Activated CD4-positive, CD25-positive, alpha-beta regulatory T cell treated with anti-CD3 and anti-CD28 coated beads, Interleukin-2, amount 50 U/mL, for 24 hours (primary cell): Measurements from ENCODE around the gene RBMXL2.

Experiments
- ATAC-seq, 2 donors: fragments of 150-1000 bp; cut with Tn5 transposase; one replicate each; pipeline ENCODE4 v1.10.0; 2021; ENCODE audit warnings: mild to moderate bottlenecking in 1 of 2, moderate library complexity in 1 of 2

RBMXL2 gene

DNA sequence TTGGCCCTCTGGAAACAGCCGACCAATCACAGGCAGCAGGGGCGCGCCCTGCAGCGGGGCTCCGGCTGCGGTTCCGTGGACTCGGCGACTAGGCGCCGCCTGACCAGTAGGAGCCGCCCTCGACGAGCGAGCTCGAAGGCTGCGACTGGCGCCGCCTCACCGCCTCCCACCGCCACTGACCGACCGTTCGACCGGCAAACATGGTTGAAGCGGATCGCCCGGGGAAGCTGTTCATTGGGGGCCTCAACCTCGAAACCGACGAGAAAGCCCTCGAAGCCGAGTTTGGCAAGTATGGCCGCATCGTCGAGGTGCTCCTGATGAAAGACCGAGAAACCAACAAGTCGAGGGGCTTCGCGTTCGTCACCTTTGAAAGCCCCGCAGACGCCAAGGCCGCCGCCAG, at the start of gene RBMXL2:
TSS of gene RBMXL2 (plus strand) at position 78 of the 400 bp plus-strand sequence. CDS start at position 201, 123 bp downstream.
- no peak for ATAC-seq

DNA sequence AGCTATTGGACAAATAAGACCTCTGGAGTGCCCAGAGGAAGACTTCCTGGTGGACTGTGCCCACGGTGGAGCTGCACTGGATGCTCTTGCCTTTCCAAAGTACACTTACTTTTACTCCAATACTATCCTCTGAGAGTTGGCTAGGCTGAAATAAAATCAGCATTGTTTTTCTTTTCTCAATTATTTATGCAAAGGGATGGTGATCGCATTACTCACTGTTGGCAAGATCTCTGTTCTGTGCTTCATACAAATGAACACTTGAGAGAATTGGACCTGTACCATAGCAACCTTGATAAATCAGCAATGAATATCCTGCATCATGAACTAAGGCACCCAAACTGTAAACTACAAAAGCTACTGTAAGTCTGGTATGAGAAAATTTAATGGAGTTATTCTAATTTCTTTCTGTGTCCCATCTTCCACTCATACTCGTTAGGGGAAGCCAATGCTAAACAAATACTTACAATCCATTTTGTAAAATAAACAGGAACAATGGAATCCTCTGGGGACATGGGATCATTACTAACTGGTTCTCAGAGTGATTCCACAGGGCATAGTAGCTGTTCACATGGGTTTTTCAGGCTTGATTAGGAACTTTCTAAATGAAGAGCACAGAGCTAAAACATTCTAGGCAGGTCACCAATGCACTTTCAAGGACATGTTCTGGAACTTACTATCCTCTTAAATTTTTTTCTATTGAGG, 42.2 kb upstream of the RBMXL2 start:
- no peak for ATAC-seq

DNA sequence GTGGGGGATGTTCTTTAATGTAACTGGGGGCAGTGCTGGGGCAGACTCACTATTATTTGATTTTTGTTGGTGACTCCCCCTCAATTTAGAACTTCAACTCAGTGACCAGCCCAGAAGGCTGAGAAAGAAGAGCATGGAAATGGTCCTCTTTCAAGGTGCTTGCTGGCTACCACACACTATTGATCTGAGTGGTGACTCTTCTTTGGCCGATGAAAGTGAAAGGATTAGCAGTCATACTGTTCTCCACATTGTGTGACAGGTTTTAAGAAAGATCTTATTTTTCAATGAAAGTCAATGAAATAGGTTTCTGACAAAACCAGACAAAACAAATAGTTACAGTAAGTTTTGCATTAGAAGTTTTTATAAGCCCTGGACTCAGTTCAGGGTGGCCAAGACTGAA, 38.6 kb upstream of the RBMXL2 start:
- ATAC-seq: no peak

DNA sequence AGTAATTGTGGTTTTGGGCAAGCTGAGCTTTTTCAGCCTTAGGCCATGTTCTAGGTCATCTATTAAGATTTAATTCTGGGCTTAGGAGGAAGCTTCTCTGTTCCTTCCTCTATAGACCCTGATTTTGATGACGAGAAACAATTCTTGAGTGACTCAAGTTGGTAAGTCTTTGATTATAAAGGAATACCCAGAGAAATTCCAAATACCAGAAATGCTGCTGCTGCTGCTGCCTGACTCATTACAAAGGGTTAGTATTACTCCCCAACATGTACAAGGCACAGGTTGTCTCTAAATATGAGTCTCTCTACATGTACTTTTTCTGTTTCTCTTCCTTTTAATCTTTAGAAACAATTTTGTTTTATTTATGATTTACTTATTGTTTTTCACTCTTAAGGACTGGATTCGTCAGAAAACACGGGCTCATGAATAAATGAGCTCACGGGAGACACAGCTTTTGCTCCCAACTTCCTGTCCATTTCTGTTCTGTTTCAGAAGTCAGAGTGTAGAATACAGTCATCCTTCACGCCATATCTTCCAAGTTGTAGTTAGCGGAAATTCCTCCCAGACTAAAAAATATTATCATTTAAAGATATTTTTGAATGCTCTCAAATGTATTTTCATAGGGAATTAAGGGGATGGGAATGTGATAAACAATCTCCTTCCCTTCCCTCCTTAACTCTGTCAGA, 31.8 kb upstream of the RBMXL2 start:
- ATAC-seq: no peak

DNA sequence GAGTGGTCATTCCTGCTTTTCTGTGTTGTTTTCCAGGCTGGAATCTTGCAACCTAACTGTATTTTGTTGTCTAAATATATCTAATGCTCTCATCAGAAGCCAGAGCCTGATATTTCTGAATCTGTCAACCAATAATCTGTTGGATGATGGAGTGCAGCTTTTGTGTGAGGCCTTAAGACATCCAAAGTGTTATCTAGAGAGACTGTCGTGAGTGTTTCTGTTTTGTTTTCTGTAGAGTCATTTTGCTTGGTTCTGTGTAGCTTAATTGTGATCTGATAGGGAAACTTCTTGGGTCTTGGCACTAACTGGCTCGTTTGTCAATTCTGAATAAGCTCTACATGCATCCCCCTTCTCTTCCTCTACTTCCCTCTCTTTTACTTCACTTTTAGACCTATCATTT, 31.2 kb upstream of the RBMXL2 start:
- ATAC-seq: no peak

DNA sequence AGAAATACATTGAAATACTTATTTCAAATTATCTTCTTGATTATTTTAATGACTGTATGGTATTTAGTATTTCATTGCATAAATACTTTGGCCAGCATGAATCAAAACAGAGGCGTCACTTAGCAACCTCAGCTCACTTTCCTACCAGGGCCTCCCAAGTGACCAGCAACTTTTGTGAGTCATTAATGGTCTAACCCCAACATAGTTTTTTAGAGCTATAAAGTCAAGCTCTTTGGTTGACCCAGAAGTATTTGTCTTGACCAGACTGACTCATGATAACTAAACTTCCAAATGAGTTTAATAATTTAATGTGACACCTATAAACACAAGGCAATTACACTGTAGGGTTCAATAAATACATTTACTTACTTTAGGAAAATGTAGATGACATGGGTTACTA, 27.9 kb upstream of the RBMXL2 start:
- no peak for ATAC-seq

DNA sequence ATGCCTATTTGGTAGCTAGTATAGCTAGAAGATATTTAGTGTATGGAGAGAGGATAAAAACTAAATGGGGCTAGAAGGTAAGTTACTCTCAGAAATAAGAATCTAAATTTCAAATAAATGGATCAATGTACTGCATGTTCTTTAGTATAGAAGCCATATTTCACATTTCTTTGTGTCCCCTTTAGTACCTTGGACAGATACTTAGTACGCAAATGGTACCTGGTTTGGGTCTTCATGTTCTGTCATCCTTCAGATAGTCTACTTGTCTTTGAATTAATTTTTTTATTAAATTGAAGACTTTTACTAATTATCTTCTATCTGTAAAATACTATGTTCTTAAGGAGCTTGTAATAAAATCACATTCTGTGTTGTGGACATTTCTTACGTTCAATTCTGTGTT, 26.3 kb upstream of the RBMXL2 start:
- ATAC-seq: no peak

DNA sequence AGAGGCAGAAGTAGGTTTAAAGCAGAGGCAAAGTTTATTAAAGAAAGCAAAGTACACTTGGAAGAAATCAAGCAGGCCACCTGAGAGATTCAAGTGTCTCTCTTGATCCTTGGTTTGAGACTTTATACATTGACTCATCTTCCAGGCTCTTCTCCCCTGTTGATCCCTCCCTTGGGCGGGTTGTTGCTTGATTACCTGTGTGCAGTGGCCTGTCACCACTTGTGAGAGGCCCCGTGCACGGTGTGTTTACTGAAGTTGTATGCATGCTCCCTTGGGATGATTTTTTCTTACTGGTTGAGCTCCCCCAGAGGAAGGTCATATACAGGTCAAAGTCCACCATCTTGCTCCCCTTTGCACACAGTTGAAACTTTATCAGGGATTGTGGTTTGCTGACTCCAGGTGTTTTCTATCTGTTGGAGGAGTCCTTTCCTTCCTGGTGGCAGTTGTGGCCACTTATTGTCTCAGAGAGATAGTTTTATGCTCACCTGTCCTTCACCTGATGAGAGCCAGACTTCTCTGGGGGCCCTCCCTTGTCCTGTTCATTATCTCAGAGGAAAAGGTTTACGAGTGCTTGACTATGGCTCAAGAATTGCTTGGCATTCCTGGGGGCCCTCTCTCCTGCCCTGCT, 16.3 kb upstream of the RBMXL2 start:
- ATAC-seq: no peak

DNA sequence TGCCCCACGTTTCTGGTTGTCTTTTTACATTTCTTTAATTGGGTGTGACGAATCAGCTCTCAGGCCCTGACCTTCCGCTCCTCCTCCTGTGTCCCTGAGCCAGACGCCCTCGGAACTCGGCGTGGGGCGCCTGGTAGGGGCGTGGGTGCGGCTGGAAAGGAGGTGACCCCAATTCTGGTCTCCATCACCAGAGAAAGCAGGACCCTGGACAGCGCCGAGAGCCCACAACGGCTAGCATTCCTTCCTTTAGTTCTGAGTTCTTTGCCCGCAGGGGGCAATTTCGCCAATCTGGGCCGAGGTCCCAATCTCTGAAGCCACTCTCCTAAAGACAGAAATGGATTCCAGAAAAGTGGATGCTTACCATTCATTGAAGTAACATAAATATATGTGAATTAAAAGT, 11.7 kb upstream of the RBMXL2 start:
- no peak for ATAC-seq

DNA sequence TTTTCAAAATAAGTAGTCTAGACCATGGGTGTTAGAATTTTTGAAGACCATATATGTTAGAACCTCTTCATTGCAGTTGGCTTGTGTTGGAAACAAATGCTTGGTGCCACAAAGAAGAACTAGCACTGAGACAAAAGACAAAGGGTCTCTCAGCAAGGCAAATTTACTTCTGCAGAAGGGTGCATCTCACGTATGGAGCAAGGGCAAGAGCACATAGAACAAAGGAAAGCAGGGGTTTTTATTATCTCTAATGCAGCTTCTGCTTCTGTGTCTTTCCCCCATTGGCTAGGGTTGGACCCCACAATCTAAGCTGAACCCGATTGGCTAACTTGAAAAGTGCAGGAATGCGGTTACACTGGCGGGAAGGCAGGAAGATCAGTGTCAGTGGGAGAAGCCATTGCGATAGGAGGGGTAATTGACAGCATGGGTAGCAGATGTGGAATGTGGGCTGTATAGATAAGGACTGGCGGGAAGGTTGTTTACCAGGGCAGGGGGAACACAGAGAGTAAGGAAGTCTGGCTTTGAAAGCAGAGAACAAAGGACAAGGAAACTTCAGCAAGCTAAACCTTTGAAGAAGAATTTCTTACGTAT, 9.2 kb upstream of the RBMXL2 start:
- ATAC-seq: no peak

DNA sequence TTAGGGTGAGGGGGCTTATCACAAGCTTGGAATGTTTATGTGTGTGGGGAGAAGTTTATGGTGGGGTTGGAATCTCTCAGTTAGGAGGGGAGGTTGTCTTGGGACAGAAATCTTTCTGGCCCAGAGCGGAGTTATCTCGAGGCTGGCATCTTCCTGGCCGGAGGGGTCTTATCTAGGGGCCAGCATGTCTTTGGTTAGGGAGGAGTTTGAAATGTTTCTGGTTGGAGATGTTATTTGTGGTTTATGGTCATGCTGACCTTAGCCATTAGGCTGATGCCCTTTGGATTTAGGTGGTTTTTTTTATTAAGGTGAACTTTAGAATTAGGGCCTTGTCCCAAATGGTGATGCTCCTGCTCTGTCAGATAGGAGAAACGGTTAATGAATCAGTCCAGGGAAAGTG, 7.9 kb upstream of the RBMXL2 start:
- no peak for ATAC-seq

DNA sequence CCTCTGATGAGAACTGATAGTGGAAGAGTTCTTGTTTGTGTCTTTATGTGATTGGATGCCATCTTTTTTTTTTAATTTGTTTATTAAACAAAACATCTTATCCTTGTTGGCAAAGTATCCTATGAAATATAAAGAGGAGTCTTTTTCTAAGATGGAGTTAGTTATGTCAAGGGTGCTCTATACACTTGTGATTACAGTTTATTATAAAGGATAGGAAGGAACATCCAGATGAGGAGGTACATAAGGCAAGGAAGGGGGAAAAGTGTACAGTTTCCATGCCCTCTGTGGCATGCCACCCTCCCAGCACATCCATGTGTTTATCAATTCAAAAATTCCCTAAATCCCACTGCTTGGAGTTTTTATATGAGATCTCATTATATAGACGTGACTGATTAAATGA, 7.4 kb upstream of the RBMXL2 start:
- no peak for ATAC-seq

DNA sequence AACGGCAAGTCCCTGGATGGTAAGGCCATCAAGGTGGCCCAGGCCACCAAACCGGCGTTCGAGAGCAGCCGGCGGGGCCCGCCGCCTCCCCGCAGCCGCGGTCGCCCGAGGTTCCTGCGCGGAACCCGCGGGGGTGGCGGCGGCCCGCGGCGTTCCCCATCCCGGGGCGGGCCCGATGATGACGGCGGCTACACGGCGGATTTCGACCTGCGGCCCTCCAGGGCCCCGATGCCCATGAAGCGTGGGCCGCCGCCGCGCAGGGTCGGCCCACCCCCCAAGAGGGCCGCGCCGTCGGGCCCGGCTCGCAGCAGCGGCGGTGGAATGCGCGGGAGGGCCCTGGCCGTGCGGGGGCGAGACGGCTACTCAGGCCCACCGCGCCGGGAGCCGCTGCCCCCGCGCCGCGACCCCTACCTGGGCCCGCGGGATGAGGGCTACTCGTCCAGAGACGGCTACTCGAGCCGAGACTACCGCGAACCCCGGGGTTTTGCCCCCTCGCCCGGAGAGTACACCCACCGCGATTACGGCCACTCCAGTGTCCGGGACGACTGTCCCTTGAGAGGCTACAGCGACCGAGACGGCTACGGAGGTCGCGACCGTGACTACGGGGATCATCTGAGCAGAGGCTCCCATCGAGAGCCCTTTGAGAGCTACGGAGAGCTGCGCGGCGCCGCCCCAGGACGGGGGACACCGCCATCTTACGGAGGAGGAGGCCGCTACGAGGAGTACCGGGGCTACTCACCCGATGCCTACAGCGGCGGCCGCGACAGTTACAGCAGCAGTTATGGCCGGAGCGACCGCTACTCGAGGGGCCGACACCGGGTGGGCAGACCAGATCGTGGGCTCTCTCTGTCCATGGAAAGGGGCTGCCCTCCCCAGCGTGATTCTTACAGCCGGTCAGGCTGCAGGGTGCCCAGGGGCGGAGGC, 792 bp downstream of the RBMXL2 start:
- no peak for ATAC-seq

DNA sequence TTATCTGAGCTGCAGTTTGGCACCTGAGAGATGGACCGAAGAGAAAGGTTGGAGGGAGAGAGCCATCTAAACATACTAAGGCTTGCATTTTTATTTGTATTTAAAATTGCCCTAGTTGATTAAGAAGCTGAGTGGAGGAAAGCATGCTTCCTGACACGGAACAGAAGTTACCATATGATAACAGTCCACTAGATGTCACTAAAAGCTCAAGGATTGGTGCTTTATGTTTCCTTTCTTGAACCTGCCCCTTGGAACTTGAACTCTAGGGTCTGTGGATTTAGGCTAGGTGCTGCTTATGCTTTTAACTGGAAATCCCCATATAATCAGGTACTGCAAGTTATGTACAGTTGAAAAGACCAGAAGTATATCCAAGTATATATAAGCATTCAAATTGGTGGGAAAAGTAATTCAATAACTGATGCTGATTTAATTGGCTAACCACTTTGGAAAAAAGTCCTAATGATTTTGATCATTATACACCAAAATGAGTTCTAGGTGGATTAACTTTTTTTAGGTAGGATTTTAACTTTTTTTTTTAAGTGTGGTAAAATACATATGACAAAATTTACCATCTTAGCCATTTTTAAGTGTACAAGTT, 9.5 kb downstream of the RBMXL2 start:
- ATAC-seq: peak in 1 of 2 donors; percentile 33

DNA sequence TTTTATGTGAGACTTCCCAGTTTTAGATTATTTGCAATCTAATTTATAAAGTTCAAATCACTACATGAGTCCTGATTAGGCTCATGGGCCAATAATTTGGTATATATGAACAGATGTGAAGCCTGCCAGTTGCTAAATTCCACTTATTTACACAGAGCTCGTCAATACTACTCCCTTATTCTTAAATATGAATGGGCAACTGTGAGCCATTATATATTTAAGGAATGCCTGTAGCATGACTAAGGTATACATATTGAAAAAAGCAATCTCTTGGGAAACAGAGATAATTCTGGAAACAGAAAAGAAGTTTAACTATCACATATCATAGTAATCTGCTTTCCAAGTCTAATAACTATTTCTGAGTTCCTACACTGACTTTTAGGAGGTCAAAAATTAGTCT, 27.0 kb downstream of the RBMXL2 start:
- ATAC-seq: no peak

DNA sequence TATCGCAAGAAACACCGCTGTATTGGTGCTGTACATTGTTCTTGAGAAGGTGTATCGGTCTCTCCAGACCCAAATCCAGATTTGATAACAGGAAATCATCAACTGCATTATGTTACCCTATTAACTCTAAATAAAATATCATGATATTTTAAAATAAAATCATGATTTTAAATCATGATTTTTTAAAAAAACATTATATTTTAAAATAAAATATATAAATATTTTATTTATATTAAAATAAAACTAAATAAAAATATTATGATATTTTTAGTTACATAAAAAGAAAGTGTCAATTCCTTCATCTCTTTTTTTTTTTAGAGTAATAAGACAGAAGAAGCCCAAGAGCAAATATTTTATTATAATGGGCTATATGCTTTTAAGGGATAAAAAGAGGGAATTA, 27.6 kb downstream of the RBMXL2 start:
- ATAC-seq: no peak

DNA sequence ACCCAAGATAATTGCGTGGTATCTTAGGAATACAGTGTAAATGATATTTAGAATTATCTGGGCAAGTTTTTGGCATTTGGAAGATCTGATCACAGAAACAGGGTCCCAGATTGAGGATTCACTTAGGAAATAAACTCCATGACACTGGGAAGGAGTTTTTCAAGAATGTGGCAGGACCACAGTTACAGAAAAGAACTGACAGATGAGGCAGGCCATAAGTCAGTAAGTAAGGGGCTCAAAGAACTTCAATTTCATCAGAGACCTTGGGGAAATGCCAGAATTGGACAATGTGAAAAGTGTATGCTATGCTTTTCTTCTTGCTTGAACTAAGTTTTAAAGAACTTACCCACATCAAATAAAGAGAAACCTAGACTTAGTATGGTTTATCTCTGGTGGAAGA, 49.3 kb downstream of the RBMXL2 start:
- ATAC-seq: no peak
